ENCODE data around the gene TMEM256. TPM values are rescaled to one million over a fixed set of nuclear protein-coding genes. Genes with fewer than 3 reads are reported as not detected.

Gene TMEM256
- polyA plus RNA-seq, 2 of the 4 experiments (the other 2 are of a cell fraction) = 127 to 164 TPM

DNA sequence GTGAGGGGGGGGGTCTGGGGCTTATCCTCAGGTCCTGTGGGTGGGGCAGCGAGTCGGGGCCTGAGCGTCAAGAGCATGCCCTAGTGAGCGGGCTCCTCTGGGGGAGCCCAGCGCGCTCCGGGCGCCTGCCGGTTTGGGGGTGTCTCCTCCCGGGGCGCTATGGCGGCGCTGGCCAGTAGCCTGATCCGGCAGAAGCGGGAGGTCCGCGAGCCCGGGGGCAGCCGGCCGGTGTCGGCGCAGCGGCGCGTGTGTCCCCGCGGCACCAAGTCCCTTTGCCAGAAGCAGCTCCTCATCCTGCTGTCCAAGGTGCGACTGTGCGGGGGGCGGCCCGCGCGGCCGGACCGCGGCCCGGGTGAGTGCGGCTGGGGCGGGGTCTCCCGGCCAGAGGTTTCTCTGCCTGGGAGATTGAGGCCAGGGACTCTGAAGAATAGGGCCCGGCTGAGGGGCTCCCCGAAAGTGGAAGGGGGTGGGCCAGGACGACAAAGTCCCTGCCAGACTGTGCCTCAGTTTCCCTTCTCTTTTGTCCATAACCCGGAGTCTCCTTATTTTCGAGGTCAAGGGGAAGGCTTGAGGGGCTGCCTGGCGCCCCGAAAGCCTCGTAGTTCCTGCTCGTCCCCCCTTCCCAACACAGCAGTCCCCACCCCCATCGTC is 35.7 kb upstream of the TMEM256 start, which contains the start of gene FGF11:
FGF11 (plus strand) TSS at position 51 of the 651 bp plus-strand sequence; CDS start at position 160, 109 bp downstream.
- ChIA-PET POLR2A (interaction anchor here (0.6 to 1.4 kb wide), 4 partner anchors 9 to 46 kb away, joined by 3 to 6 read pairs (median 4); partner anchors contain the start of gene SPEM1), CTCF (interaction anchor here (0.6 to 17.0 kb wide), 9 partner anchors 18 to 197 kb away, joined by 3 to 342 read pairs (median 8); partner anchors contain the start of genes CHRNB1, KCTD11, SENP3 and TMEM95)
- ATAC-seq (no peak), DNase-seq (ENCODE audit: low read depth in 1 of 2, low spot score in 1 of 2) (no peak), FAIRE-seq (no peak)
- Histone ChIP-seq H3K4me1 (peaks cover 37% of the 10 kb centered on the region), H3K4me3 (peak within 1 kb of the TSS; percentile 52), H3K4me2 (peak within 1 kb of the TSS; percentile 98), H3K9me3 (no peaks in the 10 kb centered on the region), H3K27ac (peak within 1 kb of the TSS; percentile 65 to 85)
- WGBS (ENCODE audit: missing lambda C conversion rate) = 29% methylated on average over 29 of the region's 50 CpGs
- TF ChIP-seq, protein P1, sequence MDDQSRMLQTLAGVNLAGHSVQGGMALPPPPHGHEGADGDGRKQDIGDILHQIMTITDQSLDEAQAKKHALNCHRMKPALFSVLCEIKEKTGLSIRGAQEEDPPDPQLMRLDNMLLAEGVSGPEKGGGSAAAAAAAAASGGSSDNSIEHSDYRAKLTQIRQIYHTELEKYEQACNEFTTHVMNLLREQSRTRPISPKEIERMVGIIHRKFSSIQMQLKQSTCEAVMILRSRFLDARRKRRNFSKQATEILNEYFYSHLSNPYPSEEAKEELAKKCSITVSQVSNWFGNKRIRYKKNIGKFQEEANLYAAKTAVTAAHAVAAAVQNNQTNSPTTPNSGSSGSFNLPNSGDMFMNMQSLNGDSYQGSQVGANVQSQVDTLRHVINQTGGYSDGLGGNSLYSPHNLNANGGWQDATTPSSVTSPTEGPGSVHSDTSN (IDR thresholded peaks at IDR 0.05) = peak; percentile 52; the same call in 1 of the 2 replicates
- TF ChIP-seq REST (IDR thresholded peaks at IDR 0.05) (peak; percentile 66; the same call in 1 of the 2 replicates), KDM1A (IDR thresholded peaks at IDR 0.05; ENCODE audit: low read depth) (no peak), POLR2A (IDR thresholded peaks at IDR 0.05; ENCODE audit: low read length) (peak; percentile 5)

- FAIRE-seq (no peak), ATAC-seq (no peak), DNase-seq (ENCODE audit: low read depth in 1 of 2, low spot score in 1 of 2) (no peak)
- POLR2A ChIA-PET = interaction anchor here (0.6 kb wide), 2 partner anchors 19 to 43 kb away, joined by 3 to 5 read pairs; partner anchors contain the start of gene SPEM1
- TF ChIP-seq HOXA7 (CRISPR knock-in tag; IDR thresholded peaks at IDR 0.05) = no peak
- no peak for TF ChIP-seq ZC3H11A (IDR thresholded peaks at IDR 0.05)
- no peak for TF ChIP-seq NR3C1 (IDR thresholded peaks at IDR 0.05)
- TF ChIP-seq HOXB13 (CRISPR knock-in tag; IDR thresholded peaks at IDR 0.05; ENCODE audit: low read depth) = no peak
- TF ChIP-seq TP53 (CRISPR knock-in tag; IDR thresholded peaks at IDR 0.05) = no peak
- TF ChIP-seq ELK1 (IDR thresholded peaks at IDR 0.05; ENCODE audit: low read depth, low read length) = no peak
- no peak for TF ChIP-seq HOXB5 (CRISPR knock-in tag; IDR thresholded peaks at IDR 0.05)
- TF ChIP-seq ESRRA (IDR thresholded peaks at IDR 0.05; ENCODE audit: borderline replicate concordance, low read length) = no peak
- no peak for TF ChIP-seq KDM5A (IDR thresholded peaks at IDR 0.05)
- no peak for TF ChIP-seq CHD4 (IDR thresholded peaks at IDR 0.05; ENCODE audit: borderline replicate concordance)
- no peak for TF ChIP-seq FOSB (CRISPR knock-in tag; IDR thresholded peaks at IDR 0.05)
- peak overlapping the region; percentile 98 for H3K4me2 ChIP-seq
- H3K4me3 ChIP-seq = peak overlapping the region; percentile 52
- H3K4me1 ChIP-seq = peaks cover 32% of the 10 kb centered on the region
- H3K27ac ChIP-seq = peak overlapping the region in 1 of 2 experiments; percentile 85; a peak in 3 of 6 replicates
- CTCF ChIA-PET = interaction anchor here (0.6 to 17.0 kb wide), 12 partner anchors 13 to 177 kb away, joined by 3 to 342 read pairs (median 15); partner anchors contain the start of genes CHRNB1, KCTD11, SENP3 and SLC35G6
- no peaks in the 10 kb centered on the region for H3K9me3 ChIP-seq
- 77% methylated on average over 11 of the region's 11 CpGs for WGBS (ENCODE audit: missing lambda C conversion rate)
Observed at GRCh38 chr17:7438656-7439460, 35.0 kb upstream of the TMEM256 start.
